ENCODE results near the gene SLC26A9.

DNA sequence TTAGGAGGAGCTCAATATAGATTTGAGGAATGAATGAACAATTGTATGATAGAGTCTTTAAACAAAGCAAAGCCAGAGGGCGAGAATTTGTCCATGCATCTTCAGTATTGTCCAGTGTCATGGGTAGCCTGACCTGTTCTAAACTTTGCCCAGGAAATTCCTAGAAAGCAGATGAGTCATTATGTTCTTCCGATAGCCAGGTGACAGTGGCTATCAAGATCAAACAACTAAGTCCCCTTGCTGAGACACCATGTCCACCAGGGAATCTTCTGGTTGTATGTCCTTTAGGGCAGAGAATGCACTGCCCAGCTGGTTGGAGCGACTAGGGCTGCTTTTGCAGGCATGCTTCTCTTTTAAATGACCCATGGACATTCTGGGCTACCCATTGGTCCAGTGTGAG, 1.8 kb upstream of the SLC26A9 start:
- TF ChIP-seq, protein P1, sequence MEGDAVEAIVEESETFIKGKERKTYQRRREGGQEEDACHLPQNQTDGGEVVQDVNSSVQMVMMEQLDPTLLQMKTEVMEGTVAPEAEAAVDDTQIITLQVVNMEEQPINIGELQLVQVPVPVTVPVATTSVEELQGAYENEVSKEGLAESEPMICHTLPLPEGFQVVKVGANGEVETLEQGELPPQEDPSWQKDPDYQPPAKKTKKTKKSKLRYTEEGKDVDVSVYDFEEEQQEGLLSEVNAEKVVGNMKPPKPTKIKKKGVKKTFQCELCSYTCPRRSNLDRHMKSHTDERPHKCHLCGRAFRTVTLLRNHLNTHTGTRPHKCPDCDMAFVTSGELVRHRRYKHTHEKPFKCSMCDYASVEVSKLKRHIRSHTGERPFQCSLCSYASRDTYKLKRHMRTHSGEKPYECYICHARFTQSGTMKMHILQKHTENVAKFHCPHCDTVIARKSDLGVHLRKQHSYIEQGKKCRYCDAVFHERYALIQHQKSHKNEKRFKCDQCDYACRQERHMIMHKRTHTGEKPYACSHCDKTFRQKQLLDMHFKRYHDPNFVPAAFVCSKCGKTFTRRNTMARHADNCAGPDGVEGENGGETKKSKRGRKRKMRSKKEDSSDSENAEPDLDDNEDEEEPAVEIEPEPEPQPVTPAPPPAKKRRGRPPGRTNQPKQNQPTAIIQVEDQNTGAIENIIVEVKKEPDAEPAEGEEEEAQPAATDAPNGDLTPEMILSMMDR (IDR thresholded peaks at IDR 0.05; ENCODE audit: extremely low read depth in 1 of 2, insufficient read depth in 1 of 2, low read depth in 1 of 2, low read length in 2 of 2): no peak
- TF ChIP-seq POLR2A (IDR thresholded peaks at IDR 0.05; ENCODE audit: low read depth, low read length) (no peak), POLR2AphosphoS5 (IDR thresholded peaks at IDR 0.05; ENCODE audit: insufficient read depth, low read depth, low read length) (no peak), GATA2 (IDR thresholded peaks at IDR 0.05; ENCODE audit: insufficient read depth, insufficient read length, low read depth, low read length) (no peak)
